ENCODE data around the gene LRP8.

Gene LRP8

GRCh38 chr1:53264048-53264447 is 63.8 kb downstream of the LRP8 start:
- Histone ChIP-seq H3K36me3 (ENCODE audit: insufficient read depth, low read length) (peaks cover 90% of the 10 kb centered on the region), H3K4me3 (ENCODE audit: low read length, poor library complexity, severe bottlenecking) (no peak overlapping the region), H3K9ac (ENCODE audit: low read depth, low read length, poor library complexity, severe bottlenecking) (no peak overlapping the region), H3K9me2 (replicated peaks; ENCODE audit: low read depth, low read length) (no peaks in the 10 kb centered on the region), H3K9me3 (ENCODE audit: insufficient read depth, low read depth, low read length) (no peaks in the 10 kb centered on the region), H3F3A (ENCODE audit: low read depth) (no peaks in the 10 kb centered on the region), H2AFZ (ENCODE audit: low read length) (no peak overlapping the region), H3K4me2 (ENCODE audit: low read depth, low read length, poor library complexity, severe bottlenecking) (no peak overlapping the region), H3K27me3 (ENCODE audit: insufficient read depth, low read length, poor library complexity, severe bottlenecking) (no peaks in the 10 kb centered on the region), H4K20me1 (ENCODE audit: insufficient read depth, low read length, poor library complexity, severe bottlenecking) (no peaks in the 10 kb centered on the region), H3K79me2 (ENCODE audit: insufficient read depth, low read length) (no peaks in the 10 kb centered on the region), H3K4me1 (ENCODE audit: insufficient read depth, low read length, poor library complexity, severe bottlenecking) (no peaks in the 10 kb centered on the region)
- TF ChIP-seq EZH2phosphoT487 (IDR thresholded peaks at IDR 0.05; ENCODE audit: borderline replicate concordance): no peak
- no peak for TF ChIP-seq CTCF (conservative IDR thresholded peaks at IDR 0.05; ENCODE audit: low read length)

- H3F3A ChIP-seq (ENCODE audit: low read depth): no peaks in the 10 kb centered on the region
- peaks cover 98% of the 10 kb centered on the region for H3K36me3 ChIP-seq (ENCODE audit: insufficient read depth, low read length)
- no peak overlapping the region for H2AFZ ChIP-seq (ENCODE audit: low read length)
- no peaks in the 10 kb centered on the region for H3K9me3 ChIP-seq (ENCODE audit: insufficient read depth, low read depth, low read length)
- H3K4me1 ChIP-seq (ENCODE audit: insufficient read depth, low read length, poor library complexity, severe bottlenecking): no peaks in the 10 kb centered on the region
- no peaks in the 10 kb centered on the region for H4K20me1 ChIP-seq (ENCODE audit: insufficient read depth, low read length, poor library complexity, severe bottlenecking)
- H3K9ac ChIP-seq (ENCODE audit: low read depth, low read length, poor library complexity, severe bottlenecking): no peak overlapping the region
- H3K27me3 ChIP-seq (ENCODE audit: insufficient read depth, low read length, poor library complexity, severe bottlenecking): no peaks in the 10 kb centered on the region
- H3K4me3 ChIP-seq (ENCODE audit: low read length, poor library complexity, severe bottlenecking): no peak overlapping the region
- H3K9me2 ChIP-seq (replicated peaks; ENCODE audit: low read depth, low read length): no peaks in the 10 kb centered on the region
- TF ChIP-seq EZH2phosphoT487 (IDR thresholded peaks at IDR 0.05; ENCODE audit: borderline replicate concordance): no peak
- no peak for TF ChIP-seq CTCF (conservative IDR thresholded peaks at IDR 0.05; ENCODE audit: low read length)
- H3K79me2 ChIP-seq (ENCODE audit: insufficient read depth, low read length): no peaks in the 10 kb centered on the region
- H3K4me2 ChIP-seq (ENCODE audit: low read depth, low read length, poor library complexity, severe bottlenecking): no peak overlapping the region
These were observed 65.9 kb downstream of the LRP8 start for GRCh38 chr1:53262000-53262399.

DNA sequence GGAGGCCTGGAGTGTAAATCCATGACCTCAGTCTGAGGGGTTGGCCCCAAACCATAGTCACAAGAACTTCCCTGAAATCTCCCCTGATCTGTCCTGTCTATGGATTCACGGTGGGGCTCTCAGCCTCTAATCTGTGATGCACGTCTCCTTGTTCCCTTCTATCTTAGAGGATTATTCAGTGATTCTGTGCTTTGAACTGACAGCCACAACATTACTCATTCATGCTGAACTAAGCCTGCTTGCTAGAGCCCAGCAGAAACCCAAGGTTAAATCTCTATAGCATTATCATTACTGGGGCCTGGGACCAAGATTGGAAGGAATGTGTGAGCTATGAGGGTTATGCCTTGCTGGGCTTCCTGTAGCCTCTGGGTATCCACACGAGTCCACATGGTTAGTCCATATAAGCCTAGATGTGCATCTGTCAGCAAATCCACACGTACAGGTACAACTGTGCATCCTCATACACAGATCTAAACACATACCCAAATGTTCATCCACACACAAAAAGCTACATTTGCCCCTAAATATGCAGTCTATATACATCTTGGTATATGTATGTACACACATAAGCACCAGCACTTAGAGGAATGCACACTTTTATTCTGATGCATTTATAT is 67.1 kb downstream of the LRP8 start:
- no peaks in the 10 kb centered on the region for H3K9me3 ChIP-seq (ENCODE audit: insufficient read depth, low read depth, low read length)

More for the DNA sequence above, 67.1 kb downstream of the LRP8 start:
- H4K20me1 ChIP-seq (ENCODE audit: insufficient read depth, low read length, poor library complexity, severe bottlenecking): no peaks in the 10 kb centered on the region
- H3K4me1 ChIP-seq (ENCODE audit: insufficient read depth, low read length, poor library complexity, severe bottlenecking): no peaks in the 10 kb centered on the region
- no peaks in the 10 kb centered on the region for H3F3A ChIP-seq (ENCODE audit: low read depth)
- TF ChIP-seq EZH2phosphoT487 (IDR thresholded peaks at IDR 0.05; ENCODE audit: borderline replicate concordance): no peak
- no peak for TF ChIP-seq CTCF (conservative IDR thresholded peaks at IDR 0.05; ENCODE audit: low read length)
- H3K36me3 ChIP-seq (ENCODE audit: insufficient read depth, low read length): peaks cover 99% of the 10 kb centered on the region
- no peak overlapping the region for H2AFZ ChIP-seq (ENCODE audit: low read length)
- H3K79me2 ChIP-seq (ENCODE audit: insufficient read depth, low read length): no peaks in the 10 kb centered on the region
- no peak overlapping the region for H3K4me3 ChIP-seq (ENCODE audit: low read length, poor library complexity, severe bottlenecking)
- H3K9me2 ChIP-seq (replicated peaks; ENCODE audit: low read depth, low read length): no peaks in the 10 kb centered on the region
- H3K9ac ChIP-seq (ENCODE audit: low read depth, low read length, poor library complexity, severe bottlenecking): no peak overlapping the region
- H3K4me2 ChIP-seq (ENCODE audit: low read depth, low read length, poor library complexity, severe bottlenecking): no peak overlapping the region
- no peaks in the 10 kb centered on the region for H3K27me3 ChIP-seq (ENCODE audit: insufficient read depth, low read length, poor library complexity, severe bottlenecking)
